Measurements from ENCODE around the gene NEK6.

Gene NEK6

GRCh38 chr9:124263213-124263612 lies 5.5 kb downstream of the NEK6 start:
- no peak for DNase-seq

GRCh38 chr9:124263800-124264426 lies 6.2 kb downstream of the NEK6 start:
- no peak for DNase-seq

- no peak for DNase-seq
Observed at GRCh38 chr9:124264823-124265233, 7.1 kb downstream of the NEK6 start.

GRCh38 chr9:124265551-124265950 lies 7.8 kb downstream of the NEK6 start:
- DNase-seq = no peak

- DNase-seq = no peak
Observed at GRCh38 chr9:124266139-124266825, 8.5 kb downstream of the NEK6 start.

- DNase-seq = no peak
Observed at GRCh38 chr9:124266826-124267201, 9.1 kb downstream of the NEK6 start.

GRCh38 chr9:124267271-124267807 lies 9.6 kb downstream of the NEK6 start:
- peak; percentile 32 for DNase-seq

GRCh38 chr9:124268248-124268647 lies 10.5 kb downstream of the NEK6 start:
- DNase-seq = no peak

- DNase-seq = no peak
Observed at GRCh38 chr9:124268661-124269060, 10.9 kb downstream of the NEK6 start.

- DNase-seq = no peak
Observed at GRCh38 chr9:124269556-124269955, 11.8 kb downstream of the NEK6 start.

- DNase-seq = no peak
Observed at GRCh38 chr9:124270504-124271335, 13.0 kb downstream of the NEK6 start.

GRCh38 chr9:124271660-124272059 lies 13.9 kb downstream of the NEK6 start:
- DNase-seq = no peak

- no peak for DNase-seq
Observed at GRCh38 chr9:124272118-124272517, 14.4 kb downstream of the NEK6 start.

- no peak for DNase-seq
Observed at GRCh38 chr9:124272979-124273378, 15.2 kb downstream of the NEK6 start.

- DNase-seq = no peak
Observed at GRCh38 chr9:124273427-124274160, 15.8 kb downstream of the NEK6 start.

- DNase-seq = no peak
Observed at GRCh38 chr9:124274226-124274625, 16.5 kb downstream of the NEK6 start.

- no peak for DNase-seq
Observed at GRCh38 chr9:124274738-124275137, 17.0 kb downstream of the NEK6 start.

- no peak for DNase-seq
Observed at GRCh38 chr9:124277420-124277819, 19.7 kb downstream of the NEK6 start.

GRCh38 chr9:124278054-124278540 lies 20.3 kb downstream of the NEK6 start:
- DNase-seq = no peak

- DNase-seq = no peak
Observed at GRCh38 chr9:124279531-124280175, 21.9 kb downstream of the NEK6 start.

GRCh38 chr9:124280176-124280691 lies 22.5 kb downstream of the NEK6 start:
- DNase-seq = no peak

- no peak for DNase-seq
Observed at GRCh38 chr9:124281931-124282371, 24.2 kb downstream of the NEK6 start.

Measured in activated CD4-positive, alpha-beta T cell treated with anti-CD3 and anti-CD28 coated beads, Interleukin-2, amount 50 U/mL, for 16 hours (primary cell).